Measurements from ENCODE around the gene HVCN1. TPM values are rescaled to one million over a fixed set of nuclear protein-coding genes. Genes with fewer than 3 reads are reported as not detected.
"Not testable (repeated sequence)": the region's sequence is repeated elsewhere in the genome, so short reads cannot be mapped to it uniquely, and the experiment has no call there.

Gene HVCN1
- polyA plus RNA-seq, 2 donors = 1.3 to 1.4 TPM

GRCh38 chr12:110606253-110606611 lies 82.7 kb downstream of the HVCN1 start:
- Histone ChIP-seq H3K4me3 (ENCODE audit: low read depth in 1 of 2, low read length in 2 of 2) (no peak overlapping the region), H3K27ac (ENCODE audit: low read depth in 2 of 2, low read length in 1 of 2) (no peak overlapping the region)
- WGBS, 2 donors = 91 to 93% methylated on average over 8 of the region's 8 CpGs

GRCh38 chr12:110602085-110602814 lies 86.7 kb downstream of the HVCN1 start:
- H3K4me1 ChIP-seq (ENCODE audit: control insufficient read depth in 2 of 2, insufficient read depth in 2 of 2, low read length in 1 of 2); H3K27ac ChIP-seq (ENCODE audit: low read depth in 2 of 2, low read length in 1 of 2); H3K27me3 ChIP-seq (ENCODE audit: control insufficient read depth in 1 of 2, insufficient read depth in 2 of 2, low read length in 2 of 2); H3K36me3 ChIP-seq (ENCODE audit: control insufficient read depth in 2 of 2, insufficient read depth in 2 of 2, low read length in 1 of 2); H3K4me3 ChIP-seq (ENCODE audit: low read depth in 1 of 2, low read length in 2 of 2); H3K9me3 ChIP-seq (ENCODE audit: control insufficient read depth in 2 of 2, insufficient read depth in 1 of 2, low read depth in 1 of 2, low read length in 1 of 2): not testable (repeated sequence)
- whole genome bisulfite sequencing, 2 donors = 58 to 59% methylated on average over 14 of the region's 14 CpGs

More at GRCh38 chr12:110606253-110606611, 82.7 kb downstream of the HVCN1 start:
- Histone ChIP-seq H3K36me3 (ENCODE audit: control insufficient read depth in 2 of 2, insufficient read depth in 2 of 2, low read length in 1 of 2) (no peaks in the 10 kb centered on the region), H3K4me1 (ENCODE audit: control insufficient read depth in 2 of 2, insufficient read depth in 2 of 2, low read length in 1 of 2) (no peaks in the 10 kb centered on the region), H3K27me3 (ENCODE audit: control insufficient read depth in 1 of 2, insufficient read depth in 2 of 2, low read length in 2 of 2) (no peaks in the 10 kb centered on the region), H3K9me3 (ENCODE audit: control insufficient read depth in 2 of 2, insufficient read depth in 1 of 2, low read depth in 1 of 2, low read length in 1 of 2) (no peaks in the 10 kb centered on the region)

GRCh38 chr12:110600254-110600653 lies 88.7 kb downstream of the HVCN1 start:
- no peaks in the 10 kb centered on the region for H3K4me1 ChIP-seq (ENCODE audit: control insufficient read depth in 2 of 2, insufficient read depth in 2 of 2, low read length in 1 of 2)
- H3K4me3 ChIP-seq (ENCODE audit: low read depth in 1 of 2, low read length in 2 of 2) = no peak overlapping the region
- H3K27ac ChIP-seq (ENCODE audit: low read depth in 2 of 2, low read length in 1 of 2) = no peak overlapping the region
- H3K27me3 ChIP-seq (ENCODE audit: control insufficient read depth in 1 of 2, insufficient read depth in 2 of 2, low read length in 2 of 2) = no peaks in the 10 kb centered on the region
- WGBS, 2 donors = 27 to 30% methylated on average over 4 of the region's 4 CpGs
- H3K9me3 ChIP-seq (ENCODE audit: control insufficient read depth in 2 of 2, insufficient read depth in 1 of 2, low read depth in 1 of 2, low read length in 1 of 2) = no peaks in the 10 kb centered on the region
- no peaks in the 10 kb centered on the region for H3K36me3 ChIP-seq (ENCODE audit: control insufficient read depth in 2 of 2, insufficient read depth in 2 of 2, low read length in 1 of 2)

GRCh38 chr12:110599334-110599733 lies 89.6 kb downstream of the HVCN1 start:
- H3K4me3 ChIP-seq (ENCODE audit: low read depth in 1 of 2, low read length in 2 of 2) = no peak overlapping the region
- no peaks in the 10 kb centered on the region for H3K4me1 ChIP-seq (ENCODE audit: control insufficient read depth in 2 of 2, insufficient read depth in 2 of 2, low read length in 1 of 2)
- no peak overlapping the region for H3K27ac ChIP-seq (ENCODE audit: low read depth in 2 of 2, low read length in 1 of 2)
- H3K9me3 ChIP-seq (ENCODE audit: control insufficient read depth in 2 of 2, insufficient read depth in 1 of 2, low read depth in 1 of 2, low read length in 1 of 2) = no peaks in the 10 kb centered on the region
- whole genome bisulfite sequencing, 2 donors = 80 to 81% methylated on average over 4 of the region's 4 CpGs
- no peaks in the 10 kb centered on the region for H3K36me3 ChIP-seq (ENCODE audit: control insufficient read depth in 2 of 2, insufficient read depth in 2 of 2, low read length in 1 of 2)
- H3K27me3 ChIP-seq (ENCODE audit: control insufficient read depth in 1 of 2, insufficient read depth in 2 of 2, low read length in 2 of 2) = no peaks in the 10 kb centered on the region

Other genes starting within 250 kb of the HVCN1 start
- gene ARPC3, start 238.8 kb downstream of the HVCN1 start, polyA plus RNA-seq = 100 to 1,000 TPM; 395 to 601 TPM
- 10 to 100 TPM in 1 of 2 donors, 1 to 10 TPM in 1; 8.8 to 14.8 TPM for gene GPN3, start 220.9 kb downstream of the HVCN1 start, polyA plus RNA-seq
- 1 to 10 TPM; 3.8 to 4.5 TPM for gene FAM216A, start 220.3 kb downstream of the HVCN1 start, polyA plus RNA-seq
- 100 to 1,000 TPM; 161 to 188 TPM for gene VPS29, start 187.0 kb downstream of the HVCN1 start, polyA plus RNA-seq
- gene RAD9B, start 186.8 kb downstream of the HVCN1 start, polyA plus RNA-seq = under 1 TPM; 0.20 to 0.28 TPM
- 1 to 10 TPM; 4.7 to 9.4 TPM for gene PPTC7, start 105.8 kb downstream of the HVCN1 start, polyA plus RNA-seq
- 10 to 100 TPM in 1 of 2 donors, 1 to 10 TPM in 1; 9.2 to 14.7 TPM for gene TCTN1, start 75.0 kb downstream of the HVCN1 start, polyA plus RNA-seq
- gene PPP1CC, start 53.8 kb upstream of the HVCN1 start, polyA plus RNA-seq = 10 to 100 TPM; 63.2 to 65.3 TPM
- not detected for gene CCDC63, start 157.9 kb upstream of the HVCN1 start, polyA plus RNA-seq
- 1 to 10 TPM in 1 of 2 donors, under 1 TPM in 1; 0.92 to 4.0 TPM for gene MYL2, start 231.5 kb upstream of the HVCN1 start, polyA plus RNA-seq